Stimulated activated CD4-positive, alpha-beta T cell treated with anti-CD3 and anti-CD28 coated beads, TNF-alpha, amount 100 ng/mL, for 48 hours (primary cell): Measurements from ENCODE around the gene ACHE.

Source experiments
- DNase-seq, 3 donors: peaks; one replicate each; pipeline ENCODE4 v3.0.0-alpha.2; 2020; ENCODE audit warnings: low read depth in 3 of 3

The ACHE gene

GRCh38 chr7:100884736-100885439 is 10.8 kb downstream of the ACHE start:
- DNase-seq: no peak

GRCh38 chr7:100882785-100883526 is 12.7 kb downstream of the ACHE start:
- no peak for DNase-seq

GRCh38 chr7:100882201-100882600 is 13.5 kb downstream of the ACHE start:
- DNase-seq: no peak

- no peak for DNase-seq
These were observed 14.6 kb downstream of the ACHE start for GRCh38 chr7:100881136-100881535.

- DNase-seq: no peak
These were observed 15.0 kb downstream of the ACHE start for GRCh38 chr7:100880645-100881044.

- DNase-seq: no peak
These were observed 15.9 kb downstream of the ACHE start for GRCh38 chr7:100879685-100880261.

GRCh38 chr7:100878685-100879084 is 17.0 kb downstream of the ACHE start:
- DNase-seq: no peak

- no peak for DNase-seq
These were observed 17.7 kb downstream of the ACHE start for GRCh38 chr7:100878013-100878412.

- DNase-seq: no peak
These were observed 20.3 kb downstream of the ACHE start for GRCh38 chr7:100875356-100875751.

GRCh38 chr7:100874577-100875355 is 20.9 kb downstream of the ACHE start, which contains the start of gene SRRT:
Gene SRRT, plus strand, starts transcription at chr7:100875103. Its CDS starts 488 bp downstream, at chr7:100875591.
- DNase-seq: peak; percentile 97 to 98 (median 98)

- DNase-seq: no peak
These were observed 21.4 kb downstream of the ACHE start for GRCh38 chr7:100874300-100874576.

GRCh38 chr7:100873599-100874299 is 21.9 kb downstream of the ACHE start:
- DNase-seq: no peak

- DNase-seq: no peak
These were observed 27.8 kb downstream of the ACHE start for GRCh38 chr7:100867776-100868485.

GRCh38 chr7:100867040-100867775 is 28.5 kb downstream of the ACHE start, which contains the start of gene TRIP6:
Gene TRIP6, plus strand, starts transcription at chr7:100867387. Its CDS starts 111 bp downstream, at chr7:100867498.
- DNase-seq: peak; percentile 48 to 64 (median 54)

GRCh38 chr7:100866729-100867039 is 29.0 kb downstream of the ACHE start:
- no peak for DNase-seq

- no peak for DNase-seq
These were observed 29.6 kb downstream of the ACHE start for GRCh38 chr7:100865938-100866728.

GRCh38 chr7:100865372-100865911 is 30.2 kb downstream of the ACHE start:
- DNase-seq: no peak

GRCh38 chr7:100864263-100864845 is 31.3 kb downstream of the ACHE start:
- no peak for DNase-seq

GRCh38 chr7:100863406-100863950 is 32.2 kb downstream of the ACHE start:
- DNase-seq: no peak
